VCaP (cell line): Measurements from ENCODE around the gene DNMT3B.
A peak's percentile ranks its signal among the peaks of the same experiment; 100 is the strongest.
"Not testable (repeated sequence)": the region's sequence is repeated elsewhere in the genome, so short reads cannot be mapped to it uniquely, and the experiment has no call there.

Source experiments
- H3K27ac ChIP-seq: fragments of 450-650 bp; 2 replicates; pipeline ENCODE4 v1.5.1; 2017
- TF ChIP-seq, protein P1 (sequence below): fragments of 450-650 bp; conservative IDR thresholded peaks from 2 replicates; pipeline ENCODE4 v1.5.1; 2017; ENCODE audit warnings: mild to moderate bottlenecking, moderate library complexity

Gene DNMT3B

DNA sequence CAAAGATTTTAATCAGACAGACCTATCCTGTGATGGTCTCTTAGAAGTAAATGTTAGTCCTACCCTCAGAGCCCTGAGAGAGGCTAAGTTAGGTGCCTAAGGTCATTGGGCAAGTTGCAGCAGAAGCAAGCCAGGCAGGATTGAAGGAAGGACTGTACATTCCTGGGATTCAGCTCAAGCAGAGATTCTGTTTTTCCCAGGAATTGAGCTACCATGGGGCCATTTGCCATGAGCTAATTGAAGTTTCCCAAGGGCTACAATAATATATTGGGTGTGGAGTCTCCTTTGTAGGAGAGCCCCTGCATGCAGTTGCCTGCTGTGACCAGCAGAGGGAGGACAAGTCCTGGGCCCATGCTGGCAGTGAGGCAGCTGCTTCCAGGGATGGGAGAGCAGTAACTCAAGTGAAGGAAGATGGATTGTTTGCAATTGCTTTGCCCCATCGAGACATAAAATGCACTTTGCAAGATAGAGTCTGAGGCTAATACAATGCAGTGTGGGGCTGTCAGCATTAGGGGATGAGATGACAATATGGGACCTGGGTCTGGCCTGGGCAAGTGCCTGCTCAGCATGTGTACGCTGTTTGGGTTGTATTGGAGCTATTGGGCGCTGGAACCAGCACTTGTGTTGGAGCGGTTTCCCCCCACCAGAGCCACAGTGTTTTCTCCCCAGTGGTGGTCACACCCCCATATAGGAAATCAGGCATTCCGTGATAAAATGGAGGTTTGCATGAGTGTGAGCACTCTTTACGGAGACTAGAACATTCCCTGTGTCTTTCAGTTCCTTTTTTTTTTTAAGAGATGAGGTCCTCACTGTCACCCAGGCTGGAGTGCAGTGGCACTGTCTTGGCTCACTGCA, 27.9 kb downstream of the DNMT3B start:
- H3K27ac ChIP-seq, result no peak overlapping the region
- TF ChIP-seq, protein P1, sequence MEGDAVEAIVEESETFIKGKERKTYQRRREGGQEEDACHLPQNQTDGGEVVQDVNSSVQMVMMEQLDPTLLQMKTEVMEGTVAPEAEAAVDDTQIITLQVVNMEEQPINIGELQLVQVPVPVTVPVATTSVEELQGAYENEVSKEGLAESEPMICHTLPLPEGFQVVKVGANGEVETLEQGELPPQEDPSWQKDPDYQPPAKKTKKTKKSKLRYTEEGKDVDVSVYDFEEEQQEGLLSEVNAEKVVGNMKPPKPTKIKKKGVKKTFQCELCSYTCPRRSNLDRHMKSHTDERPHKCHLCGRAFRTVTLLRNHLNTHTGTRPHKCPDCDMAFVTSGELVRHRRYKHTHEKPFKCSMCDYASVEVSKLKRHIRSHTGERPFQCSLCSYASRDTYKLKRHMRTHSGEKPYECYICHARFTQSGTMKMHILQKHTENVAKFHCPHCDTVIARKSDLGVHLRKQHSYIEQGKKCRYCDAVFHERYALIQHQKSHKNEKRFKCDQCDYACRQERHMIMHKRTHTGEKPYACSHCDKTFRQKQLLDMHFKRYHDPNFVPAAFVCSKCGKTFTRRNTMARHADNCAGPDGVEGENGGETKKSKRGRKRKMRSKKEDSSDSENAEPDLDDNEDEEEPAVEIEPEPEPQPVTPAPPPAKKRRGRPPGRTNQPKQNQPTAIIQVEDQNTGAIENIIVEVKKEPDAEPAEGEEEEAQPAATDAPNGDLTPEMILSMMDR, result peak; percentile 99

DNA sequence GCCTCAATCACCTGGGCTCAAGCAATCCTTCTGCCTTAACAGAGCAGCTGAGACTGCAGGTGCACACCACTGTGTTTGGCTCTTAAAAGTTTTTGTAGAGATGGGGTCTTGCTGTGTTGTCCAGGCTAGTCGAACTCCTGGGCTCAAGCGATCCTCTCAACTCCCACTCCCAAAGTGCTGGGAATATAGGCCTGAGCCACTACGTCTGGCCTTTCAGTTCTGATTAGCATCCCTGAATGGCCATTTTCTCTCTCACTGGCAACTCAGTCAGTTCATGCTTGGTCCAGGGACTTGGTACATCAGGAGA, 28.5 kb downstream of the DNMT3B start:
- no peak overlapping the region for H3K27ac ChIP-seq
- TF ChIP-seq, protein P1, result no peak

DNA sequence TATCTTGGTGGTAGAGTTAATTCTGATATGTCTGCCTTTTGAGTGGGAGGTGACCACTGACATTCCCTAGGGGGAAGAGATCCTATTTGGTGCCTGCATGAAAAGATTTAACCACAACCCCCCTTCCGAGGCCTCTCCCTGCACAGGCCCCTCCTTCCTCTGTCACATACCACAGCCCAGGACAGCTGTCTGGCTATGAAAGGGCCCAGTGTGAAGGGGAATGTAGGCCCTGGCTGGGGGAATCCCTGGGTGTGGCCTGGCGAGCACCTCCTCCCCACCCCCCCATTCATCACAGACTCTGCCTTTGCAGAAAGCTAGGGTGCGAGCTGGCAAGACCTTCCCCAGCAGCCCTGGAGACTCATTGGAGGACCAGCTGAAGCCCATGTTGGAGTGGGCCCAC, 30.1 kb downstream of the DNMT3B start:
- TF ChIP-seq, protein P1, result no peak

DNA sequence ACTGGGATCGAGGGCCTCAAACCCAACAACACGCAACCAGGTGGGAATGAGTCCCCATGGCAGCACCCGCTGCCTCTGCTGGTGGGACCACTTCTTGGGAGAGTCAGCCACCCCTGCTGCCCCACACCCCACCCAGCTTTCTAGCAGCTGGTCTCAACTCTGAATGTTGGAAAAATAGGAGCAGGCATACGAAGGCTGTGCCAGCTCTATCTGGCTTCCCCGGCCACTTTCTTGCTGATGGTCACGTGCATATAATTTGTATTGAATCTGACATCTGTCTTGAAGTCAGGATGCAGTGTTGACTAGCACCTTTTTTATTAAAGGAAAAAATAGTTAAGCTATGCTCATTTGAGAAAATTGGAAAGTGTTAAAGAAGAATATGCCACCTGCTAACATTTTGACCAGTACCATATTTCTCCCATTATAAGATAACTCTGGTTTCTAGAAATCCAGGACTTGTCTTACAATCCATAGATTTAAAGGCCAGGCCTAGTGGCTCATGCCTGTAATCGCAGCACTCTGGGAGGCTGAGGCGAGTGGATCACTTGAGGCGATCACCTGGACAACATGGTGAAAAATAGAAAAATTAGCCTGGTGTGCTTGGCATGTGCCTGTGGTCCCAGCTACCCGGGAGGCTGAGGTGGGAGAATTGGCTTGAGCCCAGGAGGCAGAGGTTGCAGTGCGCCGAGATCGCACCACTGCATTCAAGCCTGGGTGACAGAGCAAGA, 30.7 kb downstream of the DNMT3B start:
- H3K27ac ChIP-seq, result no peak overlapping the region
- TF ChIP-seq, protein P1, result 0 out of 2 replicates have a peak, but pooled peaks have one; percentile 13

More for the DNA sequence above, 30.1 kb downstream of the DNMT3B start:
- no peak overlapping the region for H3K27ac ChIP-seq

DNA sequence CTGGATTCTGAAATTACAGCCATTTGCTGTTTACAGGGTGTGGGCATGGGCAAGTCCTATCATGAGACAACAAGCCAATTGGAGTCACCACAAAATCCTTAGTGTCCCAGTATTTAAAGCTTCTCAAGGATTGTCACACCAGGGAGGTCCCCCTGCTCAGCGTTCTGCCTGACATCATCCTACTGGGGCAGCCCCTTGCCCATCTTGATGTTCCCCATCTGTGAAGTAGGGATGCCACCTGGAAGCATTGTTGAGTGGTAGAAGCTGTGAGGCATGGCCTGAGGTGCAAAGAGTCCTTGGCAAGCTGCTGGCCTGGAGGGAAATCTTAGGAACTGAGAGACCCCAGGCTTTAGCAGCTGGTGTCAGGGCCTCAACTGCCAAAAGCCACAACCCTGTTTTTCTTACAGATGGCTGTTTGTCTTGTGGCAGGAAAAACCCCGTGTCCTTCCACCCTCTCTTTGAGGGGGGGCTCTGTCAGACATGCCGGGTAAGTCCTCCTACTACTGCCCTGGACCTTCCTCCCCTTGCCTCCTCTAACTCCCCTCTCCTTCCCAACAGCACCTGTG, 34.3 kb downstream of the DNMT3B start:
- H3K27ac ChIP-seq, result no peak overlapping the region
- TF ChIP-seq, protein P1, result no peak

DNA sequence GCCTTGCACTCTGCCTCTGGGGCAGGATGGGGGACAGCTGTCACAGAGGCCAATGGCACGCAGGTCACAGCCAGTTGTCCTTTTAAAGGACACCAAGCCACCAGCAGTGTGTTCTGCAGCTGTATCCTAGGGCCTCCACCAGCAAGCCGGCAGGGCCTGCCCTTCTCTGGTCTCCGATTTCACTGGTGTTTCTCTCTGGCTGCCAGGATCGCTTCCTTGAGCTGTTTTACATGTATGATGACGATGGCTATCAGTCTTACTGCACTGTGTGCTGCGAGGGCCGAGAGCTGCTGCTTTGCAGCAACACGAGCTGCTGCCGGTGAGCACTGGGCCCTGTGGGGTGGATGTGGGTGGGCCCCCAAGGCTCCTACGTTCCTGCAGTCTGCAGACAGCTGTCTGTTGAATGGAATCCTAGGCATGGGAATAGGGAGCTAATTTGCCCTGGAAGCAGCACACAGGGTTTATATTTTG, 34.8 kb downstream of the DNMT3B start:
- TF ChIP-seq, protein P1, result no peak
- no peak overlapping the region for H3K27ac ChIP-seq

DNA sequence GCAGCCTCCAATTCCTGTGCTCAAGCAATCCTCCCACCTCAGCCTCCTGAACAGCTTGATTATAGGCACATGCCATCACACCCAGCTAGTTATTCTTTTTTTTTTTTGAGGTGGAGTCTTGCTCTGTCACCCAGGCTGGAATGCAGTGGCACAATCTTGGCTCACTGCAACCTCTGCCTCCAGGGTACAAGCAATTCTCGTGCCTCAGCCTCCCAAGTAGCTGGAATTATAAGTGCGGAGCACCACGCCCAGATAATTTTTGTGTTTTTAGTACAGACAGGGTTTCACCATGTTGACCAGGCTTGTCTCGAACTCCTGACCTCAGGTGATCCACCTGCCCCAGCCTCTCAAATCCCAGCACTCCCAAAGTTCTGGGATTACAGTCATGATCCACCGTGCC, 35.4 kb downstream of the DNMT3B start:
- H3K27ac ChIP-seq, result not testable (repeated sequence)
